ENCODE results near the gene DAZAP2.

GRCh38 chr12:51263341-51263740 lies 24.7 kb downstream of the DAZAP2 start:
- no peak for TF ChIP-seq CTCF (IDR thresholded peaks at IDR 0.05)
- TF ChIP-seq POLR2A (IDR thresholded peaks at IDR 0.05) = no peak
